GM18861 (cell line): ENCODE results near the gene GSK3A.

Experiments
- ATAC-seq: cut with Tn5 transposase; IDR thresholded peaks from one replicate; pipeline ENCODE4 v1.9.1; 2021; ENCODE audit not compliant: unreplicated experiment

The GSK3A gene

DNA sequence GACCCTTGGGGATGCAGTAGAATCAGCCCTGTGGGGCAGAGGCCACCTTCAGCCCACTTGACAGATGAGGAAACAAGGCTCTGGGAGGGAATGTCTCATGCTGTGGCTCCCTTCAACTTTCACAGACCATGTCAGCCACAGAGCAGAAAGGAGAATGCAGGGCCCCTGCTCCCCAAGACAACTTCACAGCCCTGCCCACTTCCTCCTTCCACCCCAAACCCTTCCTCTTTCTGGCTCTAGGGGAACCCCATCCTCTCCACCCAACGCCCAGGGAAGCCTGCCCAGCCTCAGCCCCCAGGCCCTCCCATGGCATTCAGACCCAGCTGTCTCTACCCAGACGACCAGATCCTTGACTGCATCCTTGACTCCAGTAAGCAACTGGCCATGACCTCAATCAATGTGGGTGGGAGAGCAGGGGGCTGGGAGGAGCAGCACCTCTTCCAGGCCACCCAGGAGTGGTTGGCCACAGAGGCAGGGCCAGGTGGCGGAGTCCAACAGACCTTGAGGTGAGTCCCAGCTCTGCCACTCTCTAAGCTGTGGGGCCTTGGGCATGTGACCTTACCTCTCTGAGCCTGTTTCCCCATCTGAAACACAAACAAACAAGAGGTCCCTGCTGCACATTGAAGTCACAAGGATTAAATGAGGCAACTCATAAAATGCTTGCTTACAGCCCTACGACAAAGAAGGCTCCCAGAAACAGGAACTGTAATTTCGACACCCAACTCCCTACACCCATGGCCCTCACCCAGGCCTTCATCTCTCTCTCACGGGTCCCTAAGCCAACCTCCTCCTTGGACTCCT is 40.7 kb downstream of the GSK3A start:
- no peak for ATAC-seq

DNA sequence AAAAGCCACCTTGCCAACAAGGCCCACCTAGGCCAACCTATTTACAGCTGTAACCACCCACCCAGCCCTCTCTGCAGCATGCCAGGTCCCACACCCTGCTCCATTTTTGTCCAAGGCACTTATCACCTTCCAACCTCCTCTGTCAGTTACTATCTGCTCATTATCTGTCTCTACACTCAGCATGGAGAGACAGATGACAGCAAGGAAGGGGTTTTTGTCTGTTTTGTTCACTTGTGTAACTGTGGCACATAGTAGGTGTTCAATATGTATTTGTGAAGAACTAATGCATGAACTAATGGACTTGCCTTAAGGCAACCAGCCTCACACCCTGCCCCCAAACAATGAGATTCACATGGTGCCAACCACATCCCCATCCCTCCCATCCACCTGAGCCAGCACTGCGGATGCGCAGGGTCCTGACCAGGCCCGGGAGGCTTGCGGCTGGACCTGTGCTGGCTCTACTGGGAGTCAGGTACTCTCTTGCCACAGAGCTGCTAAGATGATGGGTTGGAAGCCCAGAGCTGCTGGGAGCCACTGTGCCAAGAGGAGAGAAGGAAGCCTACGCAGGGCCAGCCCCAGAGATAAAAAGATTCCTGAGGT is 42.2 kb downstream of the GSK3A start:
- no peak for ATAC-seq

DNA sequence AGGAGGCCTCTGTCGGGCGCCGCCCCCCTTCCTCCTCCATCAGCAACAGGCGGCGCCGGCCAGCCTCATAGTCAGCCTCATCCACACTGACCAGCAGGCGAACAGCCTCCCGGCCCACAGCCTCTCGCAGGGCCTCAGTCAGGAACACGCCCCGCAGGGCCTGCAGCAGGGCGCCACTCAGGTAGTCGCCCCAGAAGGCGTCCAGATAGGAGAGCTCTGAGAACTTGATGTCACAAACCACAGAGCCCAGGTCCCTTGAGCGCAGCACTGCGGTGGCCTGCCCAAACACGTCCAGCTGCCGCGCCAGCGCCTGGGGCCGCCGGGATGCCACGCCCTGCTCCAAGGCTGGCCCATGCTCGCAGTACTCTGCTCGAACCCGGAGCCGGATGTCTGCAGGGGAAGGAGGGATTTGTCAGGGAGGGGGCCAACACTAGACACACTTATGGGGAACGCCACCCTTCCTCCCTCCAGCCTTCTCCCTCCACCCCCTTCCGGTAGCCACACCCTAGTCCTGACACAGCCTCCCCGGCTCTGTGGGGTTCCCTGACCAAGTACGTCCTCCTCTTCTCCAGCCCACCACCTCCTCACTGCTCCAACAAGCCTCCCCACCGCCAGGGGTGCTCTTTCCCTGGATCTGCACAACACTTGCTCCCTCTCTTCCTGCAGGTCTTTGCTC is 42.8 kb downstream of the GSK3A start:
- no peak for ATAC-seq

DNA sequence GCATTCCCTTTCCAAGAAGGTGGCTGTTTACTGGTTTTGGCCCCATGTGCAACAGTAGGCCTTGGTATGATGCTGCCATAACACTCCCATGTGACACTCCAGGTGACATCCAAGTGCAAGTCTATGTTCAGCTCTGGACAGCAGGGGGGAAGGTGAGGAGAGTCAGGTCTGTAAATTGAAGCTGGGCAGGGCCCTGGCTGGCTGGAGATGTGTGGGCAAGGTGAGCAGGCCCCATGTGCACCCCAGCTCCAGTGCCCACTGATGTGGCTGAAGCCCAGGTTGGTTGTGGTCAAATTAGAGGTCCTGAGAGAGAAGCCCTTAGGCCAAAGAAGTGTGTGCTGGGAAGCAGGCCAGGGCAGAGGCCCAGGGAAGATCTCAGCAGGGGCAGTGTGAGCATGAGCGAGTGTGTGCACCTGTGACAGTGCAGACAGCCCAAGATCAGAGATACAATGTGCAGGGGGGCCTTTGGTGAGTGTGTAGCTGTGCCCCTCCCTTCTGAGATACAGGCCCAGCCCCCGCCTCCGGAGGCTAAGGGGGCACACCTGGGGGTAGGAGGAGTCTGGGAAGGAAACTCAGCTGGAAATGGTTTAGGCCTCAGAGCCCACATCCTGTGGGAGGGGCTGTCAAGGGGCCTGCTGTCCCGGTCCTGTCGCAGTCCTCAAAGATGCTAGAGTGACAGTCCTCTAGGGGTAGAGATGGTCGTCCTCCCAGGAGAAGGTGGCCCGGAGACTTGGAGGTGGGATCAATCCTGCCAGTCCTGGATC is 43.5 kb downstream of the GSK3A start:
- no peak for ATAC-seq

DNA sequence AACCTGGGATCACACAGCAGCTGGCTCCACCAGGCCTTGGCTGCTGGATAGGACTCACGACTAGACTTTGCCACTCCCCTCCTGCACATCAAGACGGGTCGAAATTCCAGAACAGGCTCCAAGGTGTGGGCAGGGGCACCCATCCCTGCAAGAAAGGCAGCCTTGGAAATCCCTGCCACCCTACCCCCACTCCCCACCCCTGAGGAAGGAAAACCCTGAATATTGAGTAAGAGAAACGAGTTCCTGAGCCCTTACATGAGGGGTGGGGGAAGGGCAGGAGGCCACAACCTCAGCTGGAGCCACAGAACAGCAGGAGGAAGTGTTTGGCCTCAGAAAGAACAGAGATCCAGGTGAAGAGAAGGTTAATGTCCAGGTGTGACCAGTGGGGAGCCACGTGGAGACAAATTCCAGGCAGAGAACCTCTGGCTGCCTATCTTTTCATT is 45.0 kb downstream of the GSK3A start:
- ATAC-seq: no peak

DNA sequence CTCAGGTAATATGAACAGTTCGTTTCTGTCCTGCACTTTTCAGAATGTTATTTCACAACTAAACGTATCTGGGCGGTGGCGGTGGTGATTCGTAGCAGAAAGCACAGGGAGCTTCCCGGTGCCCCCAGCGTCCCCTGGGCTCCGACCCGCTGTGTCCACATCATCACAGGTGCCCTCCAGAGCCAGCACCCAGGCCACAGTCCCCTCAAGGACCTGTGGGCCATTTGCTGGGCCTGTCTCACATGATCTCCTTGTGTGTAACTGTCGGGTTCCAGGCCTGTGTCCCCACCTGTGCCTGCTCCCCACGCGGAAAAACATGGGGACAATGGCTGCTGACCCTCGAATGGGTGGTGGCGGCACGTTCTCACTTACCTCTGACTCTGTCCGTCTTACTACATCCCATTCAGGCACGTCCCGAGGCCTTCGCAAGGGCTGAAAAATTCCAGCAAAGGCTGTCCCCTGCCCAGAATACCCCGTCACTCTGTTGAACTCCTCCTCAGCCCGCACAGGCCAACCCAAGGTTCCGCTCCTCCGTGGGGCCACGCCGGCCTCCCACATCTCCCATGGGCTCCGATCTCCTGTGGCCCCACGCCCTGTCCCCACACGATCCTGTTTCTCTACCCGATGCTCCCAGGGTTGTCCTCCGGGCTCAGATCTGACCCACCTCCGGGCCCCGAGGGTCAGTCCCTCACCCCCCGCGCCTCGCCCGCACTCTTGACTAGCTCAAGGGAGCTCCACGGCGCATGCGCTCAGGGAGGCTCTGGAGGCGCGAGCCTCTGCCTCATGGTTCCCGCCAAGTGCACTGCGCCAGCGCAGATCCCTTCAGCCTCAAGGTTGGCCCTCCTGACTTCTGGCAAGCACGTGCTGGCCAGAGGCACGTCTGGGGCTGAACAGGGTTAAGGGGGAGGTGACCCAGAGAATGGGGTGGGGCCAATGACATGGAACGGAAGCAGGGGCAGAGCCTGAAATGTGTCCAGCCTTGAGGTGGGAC is 46.1 kb downstream of the GSK3A start:
- ATAC-seq: no peak

DNA sequence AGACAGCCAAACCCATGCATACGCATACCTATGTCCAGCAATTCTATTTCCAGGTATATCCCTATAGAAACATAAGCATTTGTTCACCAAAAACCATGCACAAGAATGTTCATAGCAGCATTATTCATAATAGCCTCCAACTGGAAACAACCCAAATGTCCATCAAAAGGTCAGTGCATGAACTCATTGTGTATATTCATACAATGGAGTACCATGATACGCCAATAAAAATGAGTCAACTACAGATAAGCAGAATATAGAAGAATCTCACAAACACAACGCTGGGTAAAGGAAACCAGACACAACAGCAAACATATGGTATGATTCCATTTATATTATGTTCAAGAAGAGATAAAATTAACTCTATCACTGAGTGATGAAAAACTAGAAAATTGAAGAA is 48.7 kb downstream of the GSK3A start:
- no peak for ATAC-seq

DNA sequence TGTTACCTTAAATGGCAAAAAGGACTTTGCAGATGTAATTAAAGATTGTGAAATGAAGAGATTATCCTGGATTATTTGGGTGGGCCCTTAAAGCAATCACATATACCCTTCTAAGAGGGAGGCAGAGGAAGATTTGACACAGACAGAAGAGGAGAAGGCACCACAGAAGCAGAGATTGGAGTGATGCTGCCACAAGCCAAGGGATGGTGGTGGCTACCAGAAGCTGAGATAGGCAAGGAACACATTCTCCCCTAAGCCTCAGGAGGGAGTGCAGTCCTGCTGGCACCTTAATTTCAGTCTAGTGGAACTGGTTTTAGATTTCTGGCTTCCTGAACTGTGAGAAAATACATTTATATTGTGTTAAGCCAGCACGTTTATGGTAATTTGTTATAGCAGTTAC is 49.1 kb downstream of the GSK3A start:
- no peak for ATAC-seq

DNA sequence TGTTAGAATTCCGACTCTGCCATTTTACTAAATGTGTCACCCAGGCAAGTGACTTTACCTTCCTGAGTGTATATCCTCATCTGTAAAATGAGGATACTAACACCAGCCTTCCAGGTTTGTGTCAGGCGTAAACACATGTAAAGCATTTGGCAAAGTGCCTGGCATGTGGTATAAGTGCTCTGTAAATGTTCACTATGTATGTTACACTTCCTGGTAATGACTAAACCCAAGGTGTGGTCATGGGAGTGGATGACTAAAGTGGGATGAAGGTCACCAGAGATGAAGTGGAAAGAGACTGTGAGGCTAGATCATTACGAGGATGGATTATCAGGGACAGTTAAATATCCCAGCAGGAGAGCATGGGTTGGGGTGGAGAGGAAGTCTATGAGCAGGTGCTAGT is 50.5 kb downstream of the GSK3A start:
- ATAC-seq: no peak

DNA sequence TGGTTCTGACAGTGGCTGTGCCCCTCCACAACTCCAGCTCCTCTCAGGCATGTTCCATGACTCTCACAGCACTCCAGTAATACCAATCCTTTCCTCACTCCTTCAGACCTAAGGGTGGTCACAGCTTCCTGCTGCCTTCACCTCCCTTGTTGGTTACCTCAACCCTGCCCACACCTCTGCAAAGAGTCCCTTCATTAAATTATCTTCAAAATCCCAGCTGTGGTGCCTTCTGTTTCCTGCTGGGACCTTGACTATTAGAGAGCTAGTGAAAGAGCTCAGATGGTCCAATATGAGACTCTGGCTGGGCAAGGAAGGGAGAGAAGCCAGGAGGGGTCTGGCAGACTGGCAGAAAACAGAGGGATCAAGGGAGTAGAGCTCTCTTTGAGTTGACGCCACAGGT is 51.1 kb downstream of the GSK3A start:
- ATAC-seq: no peak

DNA sequence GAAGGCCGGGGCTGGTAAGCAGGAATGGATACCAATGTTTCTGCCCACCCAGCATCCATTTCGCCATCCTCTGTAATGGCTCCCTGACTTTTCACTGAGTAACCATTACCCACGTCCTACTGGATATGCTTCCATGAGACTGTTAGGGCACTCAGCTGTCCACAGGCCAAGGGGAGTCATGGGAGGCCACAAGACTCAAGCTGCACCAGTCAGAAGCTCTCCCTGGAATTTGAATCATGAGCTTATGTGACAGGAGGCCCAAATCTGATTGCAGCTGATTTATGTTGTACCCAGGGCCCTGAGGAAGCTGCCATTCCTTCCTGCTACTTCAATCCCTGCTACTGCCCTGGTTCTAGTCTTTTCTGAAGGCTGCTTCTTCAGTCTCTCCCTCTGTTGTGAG is 53.3 kb downstream of the GSK3A start:
- ATAC-seq: no peak

DNA sequence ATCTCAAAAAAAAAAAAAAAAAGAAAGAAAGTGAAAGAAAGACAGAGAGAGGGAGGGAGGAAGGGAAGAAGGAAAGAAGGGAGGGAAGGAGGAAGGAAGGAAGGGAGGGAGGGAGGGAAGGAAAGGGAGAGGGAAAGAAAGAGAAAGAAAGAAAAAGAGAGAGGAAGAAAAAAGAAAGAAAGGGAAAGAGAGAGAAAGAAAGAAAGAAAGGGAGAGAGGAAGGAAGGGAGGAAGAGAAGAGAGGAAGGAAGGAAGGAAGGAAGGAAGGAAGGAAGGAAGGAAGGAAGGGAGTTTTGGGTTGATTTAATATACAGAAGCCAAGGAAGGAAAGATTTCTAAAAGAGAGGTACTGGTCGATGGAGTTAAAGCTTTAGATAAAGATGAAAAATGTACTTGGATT is 53.7 kb downstream of the GSK3A start:
- ATAC-seq: no peak

DNA sequence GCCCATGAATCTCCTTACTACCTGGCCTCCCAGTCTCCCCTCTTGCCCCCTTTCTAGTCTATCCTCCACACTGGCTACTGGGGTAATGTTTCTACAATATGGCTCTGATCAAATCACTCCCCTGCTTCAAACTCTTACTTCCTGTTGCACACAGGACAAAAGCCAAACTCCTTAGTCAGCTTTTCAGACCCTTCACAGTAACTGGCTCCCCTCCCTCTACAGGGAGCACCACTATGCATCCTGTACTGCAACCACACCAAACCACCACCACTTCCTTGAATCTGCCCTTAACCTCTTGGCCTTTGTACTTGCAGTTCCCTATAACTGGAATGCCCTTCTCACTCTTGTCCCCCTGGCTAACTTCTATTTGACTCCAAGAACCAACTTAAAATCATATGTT is 57.1 kb downstream of the GSK3A start:
- ATAC-seq: no peak

DNA sequence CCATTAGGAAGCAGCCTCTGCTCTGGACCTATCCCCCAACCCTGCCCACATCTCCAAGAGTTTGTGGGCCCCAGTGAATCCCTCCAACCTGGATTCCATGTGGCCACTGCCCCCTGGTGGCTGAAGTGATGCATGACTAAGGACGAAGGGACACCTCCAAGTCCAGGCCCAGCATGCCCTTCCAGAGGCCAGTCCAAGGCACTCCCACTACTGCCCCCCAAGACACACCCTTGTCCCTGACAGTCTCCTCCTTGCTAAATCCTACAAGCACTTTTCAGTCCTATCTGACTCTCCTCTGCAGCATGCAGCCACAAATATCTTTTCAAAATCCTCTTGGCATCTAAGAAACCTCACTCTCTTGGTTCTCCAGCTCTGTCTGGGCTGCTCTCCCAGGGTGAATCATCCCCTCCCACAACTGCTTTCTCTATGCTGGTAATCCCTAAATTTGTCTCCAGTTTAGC is 58.0 kb downstream of the GSK3A start:
- no peak for ATAC-seq
